Neuronal stem cell (in vitro differentiated cells): ENCODE data around the gene SUPT3H.
"Not testable (repeated sequence)": the region's sequence is repeated elsewhere in the genome, so short reads cannot be mapped to it uniquely, and the experiment has no call there.

Source experiments
- DNase-seq: peaks from one replicate; pipeline ENCODE4 v3.0.0-alpha.2; 2013; ENCODE audit warnings: low spot score
- H2AFZ ChIP-seq: one replicate; pipeline ENCODE4 v1.6.1; 2013; ENCODE audit warnings: mild to moderate bottlenecking, low read length, inconsistent platforms
- H2AK5ac ChIP-seq: 2 replicates; pipeline ENCODE4 v1.6.1; 2013; ENCODE audit warnings: low read depth, mild to moderate bottlenecking, inconsistent platforms, low read length, moderate library complexity, mixed read lengths
- H2BK120ac ChIP-seq: 2 replicates; pipeline ENCODE4 v1.6.1; 2013; ENCODE audit warnings: low read depth, mild to moderate bottlenecking, inconsistent platforms, low read length, moderate library complexity, mixed read lengths
- H2BK12ac ChIP-seq: one replicate; pipeline ENCODE4 v1.6.1; 2013; ENCODE audit warnings: low read length, inconsistent platforms
- H2BK15ac ChIP-seq: 2 replicates; pipeline ENCODE4 v1.6.1; 2013; ENCODE audit warnings: mild to moderate bottlenecking, low read length, inconsistent platforms, mixed read lengths
- H2BK5ac ChIP-seq: one replicate; pipeline ENCODE4 v1.6.1; 2013; ENCODE audit warnings: inconsistent platforms, mild to moderate bottlenecking, low read length, moderate library complexity
- H3K14ac ChIP-seq: one replicate; pipeline ENCODE4 v1.6.1; 2013; ENCODE audit warnings: low read length, inconsistent platforms
- H3K18ac ChIP-seq: 2 replicates; pipeline ENCODE4 v1.6.1; 2013; ENCODE audit warnings: low read length, inconsistent platforms
- H3K23ac ChIP-seq: 2 replicates; pipeline ENCODE4 v1.6.1; 2013; ENCODE audit warnings: low read depth, mild to moderate bottlenecking, mixed read lengths, low read length, inconsistent platforms; ENCODE audit not compliant: poor library complexity
- H3K27ac ChIP-seq: replicated peaks from 3 replicates; pipeline ENCODE4 v1.5.1; 2013; ENCODE audit warnings: low read length, inconsistent platforms
- H3K27me3 ChIP-seq, 3 experiments: 2 replicates each; pipeline ENCODE4 v1.6.1; 2013; ENCODE audit warnings: low read length in 3 of 3, mild to moderate bottlenecking in 2 of 3, inconsistent platforms in 1 of 3, low read depth in 1 of 3, mixed read lengths in 1 of 3, moderate library complexity in 1 of 3; ENCODE audit not compliant: control insufficient read depth in 3 of 3, insufficient read depth in 3 of 3
- H3K36me3 ChIP-seq, 2 donors: replicated peaks in 1 of 2; 2 replicates each; pipeline ENCODE4 v1.6.1; 2013; ENCODE audit warnings: low read length in 2 of 2; ENCODE audit not compliant: control insufficient read depth in 2 of 2, insufficient read depth in 2 of 2
- H3K4ac ChIP-seq: 2 replicates; pipeline ENCODE4 v1.6.1; 2013; ENCODE audit warnings: inconsistent platforms, mild to moderate bottlenecking, low read length, moderate library complexity
- H3K4me1 ChIP-seq, 2 donors: 1 replicate in 1 of 2; 2 replicates in 1 of 2; pipeline ENCODE4 v1.6.1; 2013; ENCODE audit warnings: low read length in 2 of 2, low read depth in 1 of 2; ENCODE audit not compliant: control insufficient read depth in 2 of 2, insufficient read depth in 1 of 2
- H3K4me2 ChIP-seq: one replicate; pipeline ENCODE4 v1.6.1; 2013; ENCODE audit warnings: mild to moderate bottlenecking, low read length, inconsistent platforms; ENCODE audit not compliant: insufficient read depth, poor library complexity, severe bottlenecking
- H3K4me3 ChIP-seq, 2 donors: 2 replicates each; pipeline ENCODE4 v1.5.1; 2013; ENCODE audit warnings: low read length in 2 of 2, mild to moderate bottlenecking in 2 of 2, inconsistent platforms in 1 of 2, moderate library complexity in 1 of 2
- H3K79me1 ChIP-seq: one replicate; pipeline ENCODE4 v1.6.1; 2013; ENCODE audit warnings: low read depth, mild to moderate bottlenecking, inconsistent platforms, low read length, moderate library complexity
- H3K9ac ChIP-seq: one replicate; pipeline ENCODE4 v1.6.1; 2013; ENCODE audit warnings: mild to moderate bottlenecking, low read depth, low read length, inconsistent platforms; ENCODE audit not compliant: poor library complexity
- H3K9me3 ChIP-seq, 2 donors: replicated peaks in 1 of 2; 2 replicates each; pipeline versions ENCODE3 to v1.6.1; 2013; ENCODE audit warnings: low read length in 2 of 2, mild to moderate bottlenecking in 2 of 2, inconsistent platforms in 1 of 2, low read depth in 1 of 2, mixed read lengths in 1 of 2, moderate library complexity in 1 of 2; ENCODE audit not compliant: control insufficient read depth in 2 of 2, insufficient read depth in 1 of 2
- H4K8ac ChIP-seq: one replicate; pipeline ENCODE4 v1.6.1; 2013; ENCODE audit warnings: low read depth, mild to moderate bottlenecking, inconsistent platforms, low read length, moderate library complexity
- H4K91ac ChIP-seq: one replicate; pipeline ENCODE4 v1.6.1; 2013; ENCODE audit warnings: low read length, low read depth, mild to moderate bottlenecking, inconsistent platforms; ENCODE audit not compliant: poor library complexity
- WGBS, 2 donors: extraction: QIAGEN DNeasy Blood & Tissue Kit; methylation state at CpG; one replicate each; pipeline ENCODE4 v1.1.7; 2013; ENCODE audit warnings: missing lambda C conversion rate in 2 of 2, mixed read lengths in 1 of 2; ENCODE audit not compliant: insufficient read length in 2 of 2, insufficient replicate concordance in 1 of 2; ENCODE audit errors: extremely low coverage in 2 of 2; 5-methylcytosine and 5-hydroxymethylcytosine counted together

The SUPT3H gene

GRCh38 chr6:45184040-45184439 lies 193.7 kb downstream of the SUPT3H start:
- Histone ChIP-seq H2BK5ac (no peak overlapping the region), H2BK120ac (no peak overlapping the region), H3K23ac (no peak overlapping the region), H3K18ac (no peak overlapping the region), H3K4me3 (no peak overlapping the region), H3K9ac (no peak overlapping the region), H3K79me1 (no peaks in the 10 kb centered on the region), H3K4me2 (no peak overlapping the region), H3K27ac (no peak overlapping the region), H2AFZ (no peak overlapping the region), H3K4ac (no peak overlapping the region), H2BK12ac (no peak overlapping the region), H3K4me1 (peaks cover 3% of the 10 kb centered on the region in 2 donors), H4K8ac (no peak overlapping the region), H3K27me3 (no peaks in the 10 kb centered on the region), H2AK5ac (no peak overlapping the region), H3K36me3 (no peaks in the 10 kb centered on the region), H3K14ac (no peak overlapping the region), H2BK15ac (no peak overlapping the region), H3K9me3 (peaks cover 0 to 3% of the 10 kb centered on the region in 2 donors), H4K91ac (no peak overlapping the region)
- no CpG with 5 or more reads among the region's 4 CpGs for WGBS, 2 donors
- no peak for DNase-seq

DNA sequence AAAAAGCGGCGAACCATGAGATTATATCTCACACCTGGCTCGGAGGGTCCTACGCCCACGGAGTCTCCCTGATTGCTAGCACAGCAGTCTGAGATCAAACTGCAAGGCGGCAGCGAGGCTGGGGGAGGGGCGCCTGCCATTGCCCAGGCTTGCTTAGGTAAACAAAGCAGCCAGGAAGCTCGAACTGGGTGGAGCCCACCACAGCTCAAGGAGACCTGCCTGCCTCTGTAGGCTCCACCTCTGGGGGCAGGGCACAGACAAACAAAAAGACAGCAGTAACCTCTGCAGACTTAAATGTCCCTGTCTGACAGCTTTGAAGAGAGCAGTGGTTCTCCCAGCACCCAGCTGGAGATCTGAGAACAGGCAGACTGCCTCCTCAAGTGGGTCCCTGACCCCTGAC lies 201.4 kb downstream of the SUPT3H start:
- not testable (repeated sequence) for H3K36me3 ChIP-seq, H3K23ac ChIP-seq, H2BK5ac ChIP-seq, H2AFZ ChIP-seq, H4K8ac ChIP-seq, H3K9ac ChIP-seq, H3K4ac ChIP-seq, H3K9me3 ChIP-seq, H3K27ac ChIP-seq, H3K79me1 ChIP-seq, H2BK15ac ChIP-seq, H3K18ac ChIP-seq, H2BK120ac ChIP-seq, H3K14ac ChIP-seq, H3K4me1 ChIP-seq, DNase-seq, H2BK12ac ChIP-seq, H4K91ac ChIP-seq, H2AK5ac ChIP-seq, H3K27me3 ChIP-seq, H3K4me3 ChIP-seq, H3K4me2 ChIP-seq
- WGBS, 2 donors: no CpG with 5 or more reads among the region's 9 CpGs

GRCh38 chr6:45175272-45175671 lies 202.5 kb downstream of the SUPT3H start:
- no peak overlapping the region for H3K4ac ChIP-seq
- WGBS, 2 donors: no CpG with 5 or more reads among the region's 7 CpGs
- no peak overlapping the region for H2BK15ac ChIP-seq
- no peak overlapping the region for H2BK5ac ChIP-seq
- H3K23ac ChIP-seq: no peak overlapping the region
- H3K4me2 ChIP-seq: no peak overlapping the region
- H3K9ac ChIP-seq: no peak overlapping the region
- no peak overlapping the region for H3K14ac ChIP-seq
- no peak overlapping the region for H3K4me3 ChIP-seq
- H4K8ac ChIP-seq: no peak overlapping the region
- H4K91ac ChIP-seq: no peak overlapping the region
- H3K79me1 ChIP-seq: no peaks in the 10 kb centered on the region
- no peak overlapping the region for H2AK5ac ChIP-seq
- no peak overlapping the region for H2AFZ ChIP-seq
- no peak overlapping the region for H2BK120ac ChIP-seq
- H3K18ac ChIP-seq: no peak overlapping the region
- no peaks in the 10 kb centered on the region for H3K36me3 ChIP-seq
- H3K27me3 ChIP-seq: no peaks in the 10 kb centered on the region
- H2BK12ac ChIP-seq: no peak overlapping the region
- DNase-seq: no peak
- peaks cover 0 to 3% of the 10 kb centered on the region in 2 donors for H3K9me3 ChIP-seq
- H3K27ac ChIP-seq: no peak overlapping the region
- peaks cover 0 to 2% of the 10 kb centered on the region in 2 donors for H3K4me1 ChIP-seq

DNA sequence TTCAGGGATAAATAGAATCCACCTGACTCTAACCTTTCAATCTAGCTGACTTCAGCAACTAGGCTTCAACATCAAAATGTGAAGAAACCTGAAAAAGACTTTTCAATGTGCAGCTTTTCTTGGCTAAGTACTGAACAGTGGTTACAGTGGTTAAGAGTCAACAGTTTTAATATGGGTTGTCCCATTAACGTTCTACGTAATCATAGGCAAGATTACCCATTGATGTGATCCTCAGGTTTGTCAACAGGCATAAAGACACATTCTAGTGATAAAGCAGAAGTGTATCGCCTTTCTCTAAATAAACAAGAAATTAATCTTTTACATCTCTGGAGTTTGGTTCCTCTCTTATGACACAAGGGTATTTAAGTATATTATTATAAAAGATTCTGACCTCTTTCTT lies 203.7 kb downstream of the SUPT3H start:
- DNase-seq: no peak
- Histone ChIP-seq H3K4me3 (no peak overlapping the region), H2BK5ac (no peak overlapping the region), H2BK12ac (no peak overlapping the region), H3K4me2 (no peak overlapping the region), H3K4ac (no peak overlapping the region), H2AFZ (no peak overlapping the region), H3K27ac (no peak overlapping the region), H3K36me3 (no peaks in the 10 kb centered on the region), H3K27me3 (no peaks in the 10 kb centered on the region), H3K18ac (no peak overlapping the region), H3K14ac (no peak overlapping the region), H2BK120ac (no peak overlapping the region), H4K8ac (no peak overlapping the region), H3K9me3 (peaks cover 0 to 3% of the 10 kb centered on the region in 2 donors), H3K79me1 (no peaks in the 10 kb centered on the region), H3K23ac (no peak overlapping the region), H2AK5ac (no peak overlapping the region), H3K9ac (no peak overlapping the region), H4K91ac (no peak overlapping the region), H3K4me1 (peaks cover 0 to 3% of the 10 kb centered on the region in 2 donors), H2BK15ac (no peak overlapping the region)
- WGBS, 2 donors: no CpG with 5 or more reads among the region's 3 CpGs
